GM12878 (cell line): Measurements from ENCODE around the gene PPARD. TPM values are rescaled to one million over a fixed set of nuclear protein-coding genes. Genes with fewer than 3 reads are reported as not detected.

ENCODE experiments used
- ATAC-seq: fragments of 200-7000 bp; cut with Tn5 transposase; 3 replicates; pipeline ENCODE4 v1.9.1; 2020; ENCODE audit warnings: mild to moderate bottlenecking, moderate library complexity
- BruUV-seq: library from RNA; stranded (reverse); fragments of 400-500 nt; replicated peaks from 2 replicates; lab custom pipeline; 2021; lab: Mats Ljungman, UMichigan
- CTCF ChIA-PET: fragments of 300-600 bp; sonication (Branson Sonifier 250); formaldehyde crosslinking; extraction: SDS; loops from one replicate; lab custom pipeline; 2021; ENCODE audit warnings: inconsistent platforms; lab: Yijun Ruan, JAX
- POLR2A ChIA-PET: fragments of 350-600 bp; formaldehyde crosslinking; extraction: SDS; loops from one replicate; lab custom pipeline; 2021; ENCODE audit warnings: inconsistent platforms; lab: Charles Lee
- RAD21 ChIA-PET: fragments of 300-600 bp; sonication (Branson Sonifier 250); formaldehyde crosslinking; loops from one replicate; lab custom pipeline; 2023; ENCODE audit warnings: antibody characterized with exemption; ENCODE audit not compliant: unreplicated experiment; lab: Charles Lee
- SMC1A ChIA-PET: fragments of 300-600 bp; sonication (Branson Sonifier 250); formaldehyde crosslinking; loops from one replicate; lab custom pipeline; 2023; ENCODE audit not compliant: unreplicated experiment, uncharacterized antibody; lab: Charles Lee
- DNase-seq: peaks from one replicate; pipeline ENCODE4 v3.0.0-alpha.2; 2011; ENCODE audit warnings: low read depth, low spot score
- FAIRE-seq: peaks from 3 replicates; lab custom pipeline; 2011; peaks lifted over from hg19 to GRCh38; lab: Jason Lieb, UNC
- H2AFZ ChIP-seq: 2 replicates; pipeline ENCODE4 v1.6.0; 2011; ENCODE audit warnings: low read depth, low read length, control low read depth; ENCODE audit not compliant: control insufficient read depth
- H3K27ac ChIP-seq: 2 replicates; pipeline ENCODE4 v1.5.1; 2011; ENCODE audit warnings: control low read depth; ENCODE audit not compliant: control insufficient read depth, insufficient read depth
- H3K27me3 ChIP-seq, 2 experiments: replicated peaks in 1 of 2; 2 replicates each; pipeline versions ENCODE4 v1.6.0 to v1.6.1; 2011; ENCODE audit warnings: low read length in 1 of 2; ENCODE audit not compliant: control insufficient read depth in 2 of 2, insufficient read depth in 2 of 2
- H3K36me3 ChIP-seq, 2 experiments: 2 replicates each; pipeline ENCODE4 v1.5.1; 2011; ENCODE audit warnings: low read length in 1 of 2; ENCODE audit not compliant: control insufficient read depth in 2 of 2, insufficient read depth in 2 of 2
- H3K4me1 ChIP-seq: 2 replicates; pipeline ENCODE4 v1.6.1; 2011; ENCODE audit warnings: mild to moderate bottlenecking, low read length, moderate library complexity, mixed read lengths; ENCODE audit not compliant: control insufficient read depth, insufficient read depth
- H3K4me2 ChIP-seq: 2 replicates; pipeline ENCODE4 v1.6.0; 2011; ENCODE audit warnings: control low read depth; ENCODE audit not compliant: control insufficient read depth, insufficient read depth
- H3K4me3 ChIP-seq: fragments of 200-600 bp; sonication (generic); 2 replicates; pipeline ENCODE4 v1.5.1; 2016
- H3K79me2 ChIP-seq: 2 replicates; pipeline ENCODE4 v1.6.0; 2011; ENCODE audit warnings: low read length; ENCODE audit not compliant: control insufficient read depth, insufficient read depth
- H3K9ac ChIP-seq: 2 replicates; pipeline ENCODE4 v1.8.0; 2011; ENCODE audit warnings: low read length, control low read depth, mixed read lengths; ENCODE audit not compliant: control insufficient read depth, insufficient read depth
- H3K9me3 ChIP-seq: replicated peaks from 3 replicates; pipeline ENCODE4 v1.5.1; 2011; ENCODE audit warnings: mild to moderate bottlenecking, low read length; ENCODE audit not compliant: control insufficient read depth, insufficient read depth
- H4K20me1 ChIP-seq: 2 replicates; pipeline ENCODE4 v1.6.0; 2011; ENCODE audit not compliant: control insufficient read depth, insufficient read depth
- ATF3 ChIP-seq: IDR thresholded peaks from 2 replicates; pipeline ENCODE4 v1.6.1; 2011; ENCODE audit warnings: low read depth, mild to moderate bottlenecking, low read length, moderate library complexity, borderline replicate concordance; ENCODE audit errors: extremely low read depth
- CBFB ChIP-seq: IDR thresholded peaks from 2 replicates; pipeline ENCODE4 v1.6.1; 2016; ENCODE audit warnings: antibody characterized with exemption, low read depth
- CBX5 ChIP-seq: sonication (generic); IDR thresholded peaks from 2 replicates; pipeline ENCODE4 v1.6.1; 2016; ENCODE audit warnings: low read depth, moderate library complexity, mild to moderate bottlenecking, inconsistent platforms
- CREM ChIP-seq: IDR thresholded peaks from 2 replicates; pipeline ENCODE4 v1.6.1; 2014; ENCODE audit warnings: antibody characterized with exemption, low read depth
- HDGF ChIP-seq: fragments of 450-650 bp; IDR thresholded peaks from 2 replicates; pipeline ENCODE4 v1.6.1; 2016; ENCODE audit warnings: antibody characterized with exemption
- MTA2 ChIP-seq: fragments of 450-650 bp; IDR thresholded peaks from 2 replicates; pipeline ENCODE4 v1.6.1; 2016; ENCODE audit warnings: low read depth, mild to moderate bottlenecking, moderate library complexity
- SIX5 ChIP-seq: IDR thresholded peaks from 2 replicates; pipeline ENCODE4 v1.6.1; 2011; ENCODE audit warnings: mild to moderate bottlenecking, low read depth, low read length, moderate library complexity; ENCODE audit not compliant: severe bottlenecking
- WGBS: methylation state at CpG from one replicate; pipeline ENCODE4 v1.1.6; 2016; ENCODE audit warnings: low lambda C conversion rate; ENCODE audit not compliant: insufficient replicate concordance, insufficient coverage; ENCODE audit errors: missing lambda C conversion rate; 5-methylcytosine and 5-hydroxymethylcytosine counted together
- in situ Hi-C: fragments of 300-500 bp; cut with MboI; formaldehyde crosslinking; loops from 9 replicates; pipeline ENCODE4 v1.14.3; 2018; ENCODE audit warnings: mixed read lengths
- intact Hi-C: fragments of 100-400 bp; cut with micrococcal nuclease; formaldehyde crosslinking; loops from one replicate; pipeline ENCODE4 v1.14.2; 2022; ENCODE audit not compliant: unreplicated experiment
- polyA plus RNA-seq, 11 experiments: library from polyadenylated mRNA; depleted of rRNA in 4 of 11; unstranded in 6 of 11; stranded (reverse) in 5 of 11; fragments of >200 nt; fragmentation: Nextera tagmentation in 4 of 11; fragmentation: Illumina TruSeq in 1 of 11; extraction: Ambion mirVana in 4 of 11; extraction: Trizol in 1 of 11; gene quantifications; 1 replicate in 1 of 11; 2 replicates in 10 of 11; pipeline versions ENCODE4 v1.2.1 to v1.2.3, GENCODE V29; 2011 to 2016; ENCODE audit warnings: inconsistent platforms in 2 of 11, missing spikeins in 2 of 11, low read depth in 1 of 11
- total RNA-seq, 4 experiments: library from RNA; depleted of rRNA in 3 of 4; stranded (reverse); fragments of >200 nt in 3 of 4; fragmentation: Illumina TruSeq in 1 of 4; extraction: Trizol in 1 of 4; gene quantifications; 2 replicates each; pipeline versions ENCODE4 v1.2.1 to v1.2.3, GENCODE V29; 2013 to 2021
- TF ChIP-seq, protein P1 (sequence below): fragments of 150-350 bp; IDR thresholded peaks from 2 replicates; pipeline ENCODE4 v1.6.1; 2016; ENCODE audit warnings: low read depth, low read length

The PPARD gene
- total and polyA plus RNA-seq, 10 of the 15 experiments (the other 5 are each of a cell fraction or from before 2014, with no cell fraction given): 0.05 to 12.6 (median 6.7) TPM

- ChIA-PET SMC1A (no interaction called here), RAD21 (no interaction called here), POLR2A (no interaction called here), CTCF (no interaction called here)
- Histone ChIP-seq H3K36me3 (peaks cover 0 to 6% of the 10 kb centered on the region in 2 experiments; a peak in 3 of 4 replicates), H2AFZ (no peak overlapping the region), H3K4me2 (no peak overlapping the region), H3K27me3 (no peaks in the 10 kb centered on the region), H3K27ac (no peak overlapping the region), H3K79me2 (no peaks in the 10 kb centered on the region), H3K4me1 (peaks cover 7% of the 10 kb centered on the region), H3K4me3 (no peak overlapping the region), H3K9ac (no peak overlapping the region), H4K20me1 (no peaks in the 10 kb centered on the region), H3K9me3 (peaks cover 15% of the 10 kb centered on the region; the same call in 2 of the 3 replicates)
- DNase-seq: no peak
- ATAC-seq: no peak
- no TSS peak for BruUV-seq
- in situ Hi-C loops: no loop called here
- 92% methylated on average over 2 of the region's 2 CpGs for WGBS
- intact Hi-C loops: no loop called here
- no peak for FAIRE-seq
- TF ChIP-seq ATF3 (no peak), CBX5 (0 out of 2 replicates have a peak, but pooled peaks have one; percentile 50)
These were observed 87.1 kb downstream of the PPARD start for GRCh38 chr6:35429463-35429862.

DNA sequence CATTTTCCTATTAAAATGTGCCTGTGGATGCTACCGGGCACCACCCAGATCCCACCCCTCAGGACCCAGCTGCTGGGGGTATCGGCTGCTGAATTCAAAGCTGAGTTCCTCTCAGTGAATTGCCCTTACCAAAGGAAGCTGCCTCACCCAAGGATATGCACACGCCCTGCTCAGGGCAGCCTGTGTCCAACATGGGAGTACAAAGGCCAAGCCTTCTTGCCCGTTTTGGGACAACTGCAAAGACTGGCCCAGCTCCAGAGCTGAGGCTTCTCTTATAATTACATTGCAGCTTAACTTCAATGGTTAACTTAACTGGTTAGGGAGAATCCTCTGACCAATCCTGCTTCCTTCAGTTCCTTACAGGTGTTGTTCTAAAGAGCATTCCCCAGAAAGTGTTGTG is 89.9 kb downstream of the PPARD start:
- peaks cover 15% of the 10 kb centered on the region; the same call in 2 of the 3 replicates for H3K9me3 ChIP-seq
- no peaks in the 10 kb centered on the region for H3K4me1 ChIP-seq
- no peak overlapping the region for H2AFZ ChIP-seq
- WGBS: 51% methylated on average over 4 of the region's 4 CpGs
- no peak overlapping the region for H3K9ac ChIP-seq
- no peaks in the 10 kb centered on the region for H3K27me3 ChIP-seq
- BruUV-seq: no TSS peak
- H3K79me2 ChIP-seq: no peaks in the 10 kb centered on the region
- ChIA-PET RAD21 (interaction anchor here (0.7 to 1.4 kb wide), 2 partner anchors 17 to 90 kb away, joined by 3 read pairs; partner anchors contain the start of gene PPARD), SMC1A (no interaction called here), POLR2A (no interaction called here), CTCF (no interaction called here)
- no peak for ATAC-seq
- intact Hi-C loops (no loop called here), in situ Hi-C loops (no loop called here)
- no peaks in the 10 kb centered on the region for H4K20me1 ChIP-seq
- no peak overlapping the region for H3K4me2 ChIP-seq
- no peak overlapping the region for H3K27ac ChIP-seq
- H3K36me3 ChIP-seq: no peaks in the 10 kb centered on the region
- no peak for FAIRE-seq
- no peak for DNase-seq
- no peak overlapping the region for H3K4me3 ChIP-seq
- TF ChIP-seq, protein P1, sequence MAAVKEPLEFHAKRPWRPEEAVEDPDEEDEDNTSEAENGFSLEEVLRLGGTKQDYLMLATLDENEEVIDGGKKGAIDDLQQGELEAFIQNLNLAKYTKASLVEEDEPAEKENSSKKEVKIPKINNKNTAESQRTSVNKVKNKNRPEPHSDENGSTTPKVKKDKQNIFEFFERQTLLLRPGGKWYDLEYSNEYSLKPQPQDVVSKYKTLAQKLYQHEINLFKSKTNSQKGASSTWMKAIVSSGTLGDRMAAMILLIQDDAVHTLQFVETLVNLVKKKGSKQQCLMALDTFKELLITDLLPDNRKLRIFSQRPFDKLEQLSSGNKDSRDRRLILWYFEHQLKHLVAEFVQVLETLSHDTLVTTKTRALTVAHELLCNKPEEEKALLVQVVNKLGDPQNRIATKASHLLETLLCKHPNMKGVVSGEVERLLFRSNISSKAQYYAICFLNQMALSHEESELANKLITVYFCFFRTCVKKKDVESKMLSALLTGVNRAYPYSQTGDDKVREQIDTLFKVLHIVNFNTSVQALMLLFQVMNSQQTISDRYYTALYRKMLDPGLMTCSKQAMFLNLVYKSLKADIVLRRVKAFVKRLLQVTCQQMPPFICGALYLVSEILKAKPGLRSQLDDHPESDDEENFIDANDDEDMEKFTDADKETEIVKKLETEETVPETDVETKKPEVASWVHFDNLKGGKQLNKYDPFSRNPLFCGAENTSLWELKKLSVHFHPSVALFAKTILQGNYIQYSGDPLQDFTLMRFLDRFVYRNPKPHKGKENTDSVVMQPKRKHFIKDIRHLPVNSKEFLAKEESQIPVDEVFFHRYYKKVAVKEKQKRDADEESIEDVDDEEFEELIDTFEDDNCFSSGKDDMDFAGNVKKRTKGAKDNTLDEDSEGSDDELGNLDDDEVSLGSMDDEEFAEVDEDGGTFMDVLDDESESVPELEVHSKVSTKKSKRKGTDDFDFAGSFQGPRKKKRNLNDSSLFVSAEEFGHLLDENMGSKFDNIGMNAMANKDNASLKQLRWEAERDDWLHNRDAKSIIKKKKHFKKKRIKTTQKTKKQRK: no peak
- TF ChIP-seq CREM (no peak), HDGF (no peak), CBFB (no peak), SIX5 (no peak), MTA2 (no peak)
